HG03064 (cell line): ENCODE data around the gene ADIG.

Experiments
- ATAC-seq: cut with Tn5 transposase; IDR thresholded peaks from one replicate; pipeline ENCODE4 v1.9.1; 2021; ENCODE audit warnings: low read depth; ENCODE audit not compliant: unreplicated experiment

Gene ADIG

GRCh38 chr20:38628580-38629470, 47.8 kb downstream of the ADIG start:
- no peak for ATAC-seq

- no peak for ATAC-seq
These were observed 49.0 kb downstream of the ADIG start for GRCh38 chr20:38629979-38630378.

GRCh38 chr20:38630727-38631126, 49.7 kb downstream of the ADIG start:
- no peak for ATAC-seq

- no peak for ATAC-seq
These were observed 50.4 kb downstream of the ADIG start for GRCh38 chr20:38631155-38632022.

GRCh38 chr20:38633577-38634093, 52.6 kb downstream of the ADIG start:
- no peak for ATAC-seq

- no peak for ATAC-seq
These were observed 54.8 kb downstream of the ADIG start for GRCh38 chr20:38635721-38636288.
